ENCODE measurements around the gene MXI1. TPM values are rescaled to one million over a fixed set of nuclear protein-coding genes. Genes with fewer than 3 reads are reported as not detected.

The MXI1 gene
- total RNA-seq, 1 experiment from 2014 or later = 25.8 TPM

DNA sequence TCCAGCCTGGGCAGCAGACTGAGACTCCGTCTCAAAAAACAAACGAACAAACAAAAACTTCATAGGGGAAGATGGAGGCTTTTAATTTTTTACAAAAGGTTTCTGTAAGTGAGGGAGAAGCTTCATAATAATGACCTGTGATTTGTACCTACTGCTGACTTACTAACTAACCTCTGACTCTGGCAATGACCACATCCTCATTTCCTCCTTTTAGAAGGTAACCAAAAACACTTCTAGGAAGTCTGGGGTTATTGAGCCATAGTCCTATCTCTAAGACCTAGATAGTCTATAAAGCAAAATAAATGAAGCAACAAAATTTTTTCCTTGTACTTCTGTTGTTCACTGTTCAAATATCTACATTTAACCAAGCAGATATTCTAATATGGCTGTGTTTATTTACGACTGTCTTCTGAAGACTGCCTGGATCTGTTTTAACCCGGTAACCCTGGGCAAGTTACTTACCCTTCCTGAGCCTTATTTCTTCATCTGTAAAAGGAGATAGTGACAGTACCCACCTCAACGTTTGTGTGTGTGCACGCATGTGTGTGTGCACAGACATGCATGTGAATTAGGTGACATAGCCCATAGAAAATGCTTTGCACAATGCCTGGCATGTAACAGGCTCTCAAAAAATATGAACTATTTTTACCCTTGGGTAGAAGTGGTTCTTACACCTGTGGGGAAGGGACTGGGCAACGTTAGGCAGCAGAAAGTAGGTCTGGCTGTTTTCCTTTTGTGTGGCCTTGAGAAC lies 128.1 kb downstream of the MXI1 start:
- Histone ChIP-seq H3K4me3 (no peak overlapping the region), H3K9me2 (ENCODE audit: insufficient read depth) (no peaks in the 10 kb centered on the region), H3K27ac (peak overlapping the region; percentile 84), H4K20me1 (ENCODE audit: insufficient read depth) (no peaks in the 10 kb centered on the region), H3K36me3 (ENCODE audit: low read depth) (no peaks in the 10 kb centered on the region), H3K4me1 (replicated peaks; ENCODE audit: insufficient read depth) (peaks cover 24% of the 10 kb centered on the region), H3K4me2 (peak overlapping the region; percentile 52), H3K27me3 (ENCODE audit: insufficient read depth, low read depth) (no peaks in the 10 kb centered on the region), H3K79me2 (ENCODE audit: low read depth) (no peaks in the 10 kb centered on the region), H3F3A (ENCODE audit: insufficient read depth, low read depth) (peaks cover 22% of the 10 kb centered on the region), H2AFZ (no peak overlapping the region), H3K9me3 (ENCODE audit: insufficient read depth, low read depth) (peaks cover under 1% of the 10 kb centered on the region; the same call in 1 of the 2 replicates)
- BruUV-seq (replicated peaks) = no TSS peak
- intact Hi-C loops (cut with micrococcal nuclease; ENCODE audit: unreplicated experiment) = no loop called here
- no peak for DNase-seq
- TF ChIP-seq EZH2 (IDR thresholded peaks at IDR 0.05; ENCODE audit: low read depth) = no peak
- TF ChIP-seq, protein P1, sequence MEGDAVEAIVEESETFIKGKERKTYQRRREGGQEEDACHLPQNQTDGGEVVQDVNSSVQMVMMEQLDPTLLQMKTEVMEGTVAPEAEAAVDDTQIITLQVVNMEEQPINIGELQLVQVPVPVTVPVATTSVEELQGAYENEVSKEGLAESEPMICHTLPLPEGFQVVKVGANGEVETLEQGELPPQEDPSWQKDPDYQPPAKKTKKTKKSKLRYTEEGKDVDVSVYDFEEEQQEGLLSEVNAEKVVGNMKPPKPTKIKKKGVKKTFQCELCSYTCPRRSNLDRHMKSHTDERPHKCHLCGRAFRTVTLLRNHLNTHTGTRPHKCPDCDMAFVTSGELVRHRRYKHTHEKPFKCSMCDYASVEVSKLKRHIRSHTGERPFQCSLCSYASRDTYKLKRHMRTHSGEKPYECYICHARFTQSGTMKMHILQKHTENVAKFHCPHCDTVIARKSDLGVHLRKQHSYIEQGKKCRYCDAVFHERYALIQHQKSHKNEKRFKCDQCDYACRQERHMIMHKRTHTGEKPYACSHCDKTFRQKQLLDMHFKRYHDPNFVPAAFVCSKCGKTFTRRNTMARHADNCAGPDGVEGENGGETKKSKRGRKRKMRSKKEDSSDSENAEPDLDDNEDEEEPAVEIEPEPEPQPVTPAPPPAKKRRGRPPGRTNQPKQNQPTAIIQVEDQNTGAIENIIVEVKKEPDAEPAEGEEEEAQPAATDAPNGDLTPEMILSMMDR (conservative IDR thresholded peaks at IDR 0.05) = no peak
- CTCF ChIA-PET = no interaction called here
- POLR2A ChIA-PET (ENCODE audit: unreplicated experiment) = no interaction called here

DNA sequence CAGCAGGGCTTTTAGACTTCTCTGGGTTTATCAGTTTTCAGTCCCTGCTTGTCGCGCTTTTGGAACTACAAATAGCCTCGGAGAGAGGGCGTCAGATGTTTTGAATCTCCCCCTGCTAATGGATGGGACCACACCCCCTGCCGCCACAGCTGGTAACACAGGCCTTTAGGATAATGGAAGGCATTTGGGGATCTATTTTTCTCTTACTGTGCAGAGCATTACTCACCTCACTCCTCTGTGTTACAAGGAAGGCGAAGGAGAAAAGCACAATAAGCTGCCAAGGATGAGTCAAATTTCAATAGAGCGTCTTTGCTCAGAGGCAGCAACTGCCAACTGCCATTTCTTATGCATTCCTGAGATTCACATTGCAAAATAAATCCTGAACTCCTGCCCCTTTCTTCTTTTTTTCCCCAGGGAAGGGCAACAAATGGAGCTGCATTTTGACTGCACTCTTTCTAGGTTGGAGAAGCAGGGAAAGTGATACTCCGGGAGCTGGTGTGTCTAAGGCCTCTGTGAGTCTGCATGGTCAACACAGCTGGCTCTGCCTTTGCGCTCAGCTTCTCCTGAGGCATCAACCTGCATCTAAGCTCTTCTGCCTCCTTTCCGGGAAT lies 128.8 kb downstream of the MXI1 start:
- TF ChIP-seq EZH2 (IDR thresholded peaks at IDR 0.05; ENCODE audit: low read depth) = no peak
- TF ChIP-seq, protein P1 (conservative IDR thresholded peaks at IDR 0.05) = 0 out of 2 replicates have a peak, but pooled peaks have one; percentile 29
- CTCF ChIA-PET = interaction anchor here (0.8 to 1.5 kb wide), 2 partner anchors 10 to 18 kb away, joined by 4 to 25 read pairs; no protein-coding TSS in a partner anchor
- peak overlapping the region; percentile 84 for H3K27ac ChIP-seq
- H3K36me3 ChIP-seq (ENCODE audit: low read depth) = no peaks in the 10 kb centered on the region
- no peak overlapping the region for H2AFZ ChIP-seq
- no peak overlapping the region for H3K4me3 ChIP-seq
- H3K27me3 ChIP-seq (ENCODE audit: insufficient read depth, low read depth) = no peaks in the 10 kb centered on the region
- H3F3A ChIP-seq (ENCODE audit: insufficient read depth, low read depth) = peaks cover 22% of the 10 kb centered on the region
- H3K9me2 ChIP-seq (ENCODE audit: insufficient read depth) = no peaks in the 10 kb centered on the region
- H3K9me3 ChIP-seq (ENCODE audit: insufficient read depth, low read depth) = no peaks in the 10 kb centered on the region
- BruUV-seq (replicated peaks) = no TSS peak
- no peaks in the 10 kb centered on the region for H3K79me2 ChIP-seq (ENCODE audit: low read depth)
- H3K4me1 ChIP-seq (replicated peaks; ENCODE audit: insufficient read depth) = peaks cover 24% of the 10 kb centered on the region
- DNase-seq = peak in 1 of 2 experiments; percentile 92
- intact Hi-C loops (cut with micrococcal nuclease; ENCODE audit: unreplicated experiment) = no loop called here
- H4K20me1 ChIP-seq (ENCODE audit: insufficient read depth) = no peaks in the 10 kb centered on the region
- POLR2A ChIA-PET (ENCODE audit: unreplicated experiment) = interaction anchor here (0.5 to 0.7 kb wide), 2 partner anchors 17 to 73 kb away, joined by 8 to 12 read pairs; no protein-coding TSS in a partner anchor
- H3K4me2 ChIP-seq = peak overlapping the region; percentile 61

Other genes with a start within 250 kb of the MXI1 start
- 61.7 and 77.7 TPM in 2 replicates for gene ADD3, start 199.6 kb upstream of the MXI1 start, total RNA-seq (2021)
- 23.1 and 26.9 TPM in 2 replicates for gene SMNDC1, start 97.3 kb downstream of the MXI1 start, total RNA-seq (2021)

Measured in PC-9 (cell line).